H9 (cell line): ENCODE data around the gene ABCA13. TPM values are rescaled to one million over a fixed set of nuclear protein-coding genes. Genes with fewer than 3 reads are reported as not detected.

Experiments used
- DNase-seq: peaks from one replicate; pipeline ENCODE4 v3.0.0-alpha.2; 2017
- H2AFZ ChIP-seq: one replicate; pipeline ENCODE4 v1.6.1; 2013; ENCODE audit warnings: mild to moderate bottlenecking, low read length, control low read depth, moderate library complexity
- H2AK5ac ChIP-seq: 2 replicates; pipeline ENCODE4 v1.6.1; 2013; ENCODE audit warnings: low read length, control low read depth, mixed read lengths; ENCODE audit not compliant: insufficient read length
- H2BK120ac ChIP-seq: one replicate; pipeline ENCODE4 v1.6.1; 2013; ENCODE audit warnings: low read depth, mild to moderate bottlenecking, low read length, control low read depth, inconsistent platforms; ENCODE audit not compliant: poor library complexity, severe bottlenecking
- H2BK12ac ChIP-seq: 2 replicates; pipeline ENCODE4 v1.6.1; 2013; ENCODE audit warnings: low read length, control low read depth, mixed read lengths, low read depth; ENCODE audit not compliant: insufficient read length
- H2BK15ac ChIP-seq: 2 replicates; pipeline ENCODE4 v1.6.1; 2013; ENCODE audit warnings: low read depth, low read length, control low read depth
- H2BK20ac ChIP-seq: one replicate; pipeline ENCODE4 v1.6.1; 2013; ENCODE audit warnings: low read depth, mild to moderate bottlenecking, low read length, control low read depth, inconsistent platforms; ENCODE audit not compliant: poor library complexity, severe bottlenecking
- H2BK5ac ChIP-seq: 2 replicates; pipeline ENCODE4 v1.6.1; 2013; ENCODE audit warnings: low read length, control low read depth, mixed read lengths; ENCODE audit not compliant: insufficient read length
- H3K14ac ChIP-seq: 2 replicates; pipeline ENCODE4 v1.6.1; 2013; ENCODE audit warnings: low read length, control low read depth; ENCODE audit not compliant: insufficient read depth
- H3K18ac ChIP-seq: 2 replicates; pipeline ENCODE4 v1.6.1; 2013; ENCODE audit warnings: low read depth, mild to moderate bottlenecking, mixed read lengths, low read length, control low read depth; ENCODE audit not compliant: insufficient read length
- H3K23ac ChIP-seq: 2 replicates; pipeline ENCODE4 v1.6.1; 2013; ENCODE audit warnings: low read length, control low read depth, mixed read lengths, low read depth; ENCODE audit not compliant: insufficient read length
- H3K23me2 ChIP-seq: 2 replicates; pipeline ENCODE4 v1.6.1; 2013; ENCODE audit warnings: low read depth, mild to moderate bottlenecking, mixed read lengths, low read length, control low read depth; ENCODE audit not compliant: insufficient read length, poor library complexity, severe bottlenecking
- H3K27ac ChIP-seq: 2 replicates; pipeline ENCODE4 v1.5.1; 2013; ENCODE audit warnings: low read length, control low read depth, mixed read lengths, low read depth; ENCODE audit not compliant: insufficient read length
- H3K27me3 ChIP-seq: 2 replicates; pipeline ENCODE4 v1.6.1; 2013; ENCODE audit warnings: low read length, control low read depth, inconsistent platforms; ENCODE audit not compliant: insufficient read depth
- H3K4ac ChIP-seq: 2 replicates; pipeline ENCODE4 v1.6.1; 2013; ENCODE audit warnings: low read depth, mild to moderate bottlenecking, control low read depth, inconsistent platforms, low read length, moderate library complexity
- H3K4me1 ChIP-seq: 2 replicates; pipeline ENCODE4 v1.6.1; 2013; ENCODE audit warnings: low read length, control low read depth, inconsistent platforms; ENCODE audit not compliant: insufficient read depth
- H3K4me2 ChIP-seq: 2 replicates; pipeline ENCODE4 v1.6.1; 2013; ENCODE audit warnings: low read length, control low read depth, mixed read lengths; ENCODE audit not compliant: insufficient read length, insufficient read depth
- H3K56ac ChIP-seq: 2 replicates; pipeline ENCODE4 v1.6.1; 2013; ENCODE audit warnings: low read depth, mild to moderate bottlenecking, mixed read lengths, low read length, control low read depth; ENCODE audit not compliant: insufficient read length
- H3K79me1 ChIP-seq: 2 replicates; pipeline ENCODE4 v1.6.1; 2013; ENCODE audit warnings: low read depth, mild to moderate bottlenecking, moderate library complexity, low read length, control low read depth, inconsistent platforms; ENCODE audit not compliant: insufficient read depth, poor library complexity, severe bottlenecking
- H3K79me2 ChIP-seq: 2 replicates; pipeline ENCODE4 v1.6.1; 2013; ENCODE audit warnings: low read length, control low read depth, inconsistent platforms; ENCODE audit not compliant: insufficient read depth
- H3K9ac ChIP-seq: 2 replicates; pipeline ENCODE4 v1.6.1; 2013; ENCODE audit warnings: low read length, control low read depth, mixed read lengths; ENCODE audit not compliant: insufficient read length; ENCODE audit errors: extremely low read depth
- H3K9me3 ChIP-seq: one replicate; pipeline ENCODE4 v1.6.1; 2013; ENCODE audit warnings: low read depth, low read length, inconsistent platforms; ENCODE audit not compliant: control insufficient read depth
- H3T11ph ChIP-seq: one replicate; pipeline ENCODE4 v1.6.1; 2013; ENCODE audit warnings: mild to moderate bottlenecking, low read length, control low read depth, inconsistent platforms
- H4K20me1 ChIP-seq: one replicate; pipeline ENCODE4 v1.6.1; 2013; ENCODE audit not compliant: control insufficient read depth, insufficient read length, insufficient read depth
- H4K5ac ChIP-seq: 2 replicates; pipeline ENCODE4 v1.6.1; 2013; ENCODE audit warnings: low read depth, mild to moderate bottlenecking, mixed read lengths, low read length, control low read depth; ENCODE audit not compliant: insufficient read length
- H4K8ac ChIP-seq: replicated peaks from 2 replicates; pipeline ENCODE4 v1.6.1; 2013; ENCODE audit warnings: low read length, control low read depth, mixed read lengths, low read depth; ENCODE audit not compliant: insufficient read length
- H4K91ac ChIP-seq: 2 replicates; pipeline ENCODE4 v1.6.1; 2013; ENCODE audit warnings: low read depth, mild to moderate bottlenecking, moderate library complexity, mixed read lengths, low read length, control low read depth; ENCODE audit not compliant: insufficient read length
- H3K27ac Mint-ChIP-seq, 3 experiments: 2 replicates in 2 of 3; 3 replicates in 1 of 3; pipeline ENCODE4 v1.8.0; 2020 to 2021; ENCODE audit warnings: mixed read lengths in 3 of 3, mild to moderate bottlenecking in 1 of 3, moderate library complexity in 1 of 3
- H3K27me3 Mint-ChIP-seq: 2 replicates; pipeline ENCODE4 v1.8.0; 2021; ENCODE audit warnings: low read depth, mild to moderate bottlenecking, moderate library complexity, mixed read lengths
- H3K36me3 Mint-ChIP-seq, 3 experiments: 2 replicates in 2 of 3; 3 replicates in 1 of 3; pipeline ENCODE4 v1.8.0; 2020 to 2021; ENCODE audit warnings: low read depth in 3 of 3, mixed read lengths in 3 of 3; ENCODE audit not compliant: insufficient read depth in 1 of 3
- H3K4me1 Mint-ChIP-seq, 2 experiments: 2 replicates each; pipeline ENCODE4 v1.8.0; 2020; ENCODE audit warnings: mixed read lengths in 2 of 2
- H3K4me3 Mint-ChIP-seq, 2 experiments: 2 replicates in 1 of 2; 3 replicates in 1 of 2; pipeline ENCODE4 v1.8.0; 2020 to 2021; ENCODE audit warnings: mild to moderate bottlenecking in 2 of 2, mixed read lengths in 2 of 2, moderate library complexity in 1 of 2
- H3K9me3 Mint-ChIP-seq, 2 experiments: 2 replicates in 1 of 2; 3 replicates in 1 of 2; pipeline ENCODE4 v1.8.0; 2020; ENCODE audit warnings: mild to moderate bottlenecking in 2 of 2, mixed read lengths in 2 of 2, moderate library complexity in 1 of 2
- total RNA-seq: library from RNA; stranded (reverse); gene quantifications from 2 replicates; pipeline ENCODE4 v1.2.1, GENCODE V29; 2021
- TF ChIP-seq, protein P1 (sequence below): fragments of 200-600 bp; sonication (generic); conservative IDR thresholded peaks from 3 replicates; pipeline ENCODE4 v1.8.0; 2021; ENCODE audit warnings: antibody characterized with exemption, mild to moderate bottlenecking

The ABCA13 gene
- total RNA-seq, 1 experiment from 2014 or later = 0.11 TPM

DNA sequence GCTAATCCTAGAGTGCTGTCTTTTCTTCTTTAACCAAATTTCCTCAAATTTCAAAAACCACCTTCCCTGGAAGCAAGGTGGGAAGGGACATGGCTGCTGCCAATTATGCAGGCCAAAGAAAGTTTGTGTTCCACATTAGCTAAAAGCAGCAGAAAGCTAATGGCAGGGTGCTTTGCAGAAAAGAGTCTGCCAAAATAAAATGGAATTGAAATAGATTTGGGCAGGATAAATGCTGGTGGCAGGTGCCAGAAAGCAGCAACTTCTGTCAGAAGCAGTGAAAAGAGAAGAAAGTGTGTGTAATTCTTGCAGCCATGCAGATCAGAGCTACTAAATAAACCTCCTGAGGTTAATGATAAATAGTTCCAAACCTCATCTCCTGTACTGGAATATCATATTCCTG, 275.5 kb downstream of the ABCA13 start:
- Histone ChIP-seq H3K18ac (no peak overlapping the region), H3K56ac (no peak overlapping the region), H3K23ac (no peak overlapping the region), H4K5ac (no peak overlapping the region), H3K79me2 (no peaks in the 10 kb centered on the region), H3K79me1 (no peaks in the 10 kb centered on the region), H3K23me2 (no peaks in the 10 kb centered on the region), H4K91ac (no peak overlapping the region), H2AFZ (no peak overlapping the region), H4K8ac (no peak overlapping the region), H4K20me1 (no peaks in the 10 kb centered on the region), H3T11ph (no peak overlapping the region), H2BK5ac (no peak overlapping the region), H3K27me3 (no peaks in the 10 kb centered on the region), H2AK5ac (no peak overlapping the region), H3K4me1 (no peaks in the 10 kb centered on the region), H2BK120ac (no peak overlapping the region), H2BK12ac (no peak overlapping the region), H2BK15ac (no peak overlapping the region), H2BK20ac (no peak overlapping the region), H3K9ac (no peak overlapping the region), H3K27ac (no peak overlapping the region), H3K9me3 (no peaks in the 10 kb centered on the region), H3K14ac (no peak overlapping the region), H3K4ac (no peak overlapping the region), H3K4me2 (no peak overlapping the region)
- Mint-ChIP-seq H3K36me3 (no peaks in the 10 kb centered on the region), H3K4me3 (no peak overlapping the region), H3K27me3 (no peaks in the 10 kb centered on the region; the same call in 1 of the 2 replicates), H3K9me3 (no peaks in the 10 kb centered on the region; a peak in 1 of 5 replicates), H3K27ac (no peak overlapping the region), H3K4me1 (no peaks in the 10 kb centered on the region)
- no peak for DNase-seq
- TF ChIP-seq, protein P1, sequence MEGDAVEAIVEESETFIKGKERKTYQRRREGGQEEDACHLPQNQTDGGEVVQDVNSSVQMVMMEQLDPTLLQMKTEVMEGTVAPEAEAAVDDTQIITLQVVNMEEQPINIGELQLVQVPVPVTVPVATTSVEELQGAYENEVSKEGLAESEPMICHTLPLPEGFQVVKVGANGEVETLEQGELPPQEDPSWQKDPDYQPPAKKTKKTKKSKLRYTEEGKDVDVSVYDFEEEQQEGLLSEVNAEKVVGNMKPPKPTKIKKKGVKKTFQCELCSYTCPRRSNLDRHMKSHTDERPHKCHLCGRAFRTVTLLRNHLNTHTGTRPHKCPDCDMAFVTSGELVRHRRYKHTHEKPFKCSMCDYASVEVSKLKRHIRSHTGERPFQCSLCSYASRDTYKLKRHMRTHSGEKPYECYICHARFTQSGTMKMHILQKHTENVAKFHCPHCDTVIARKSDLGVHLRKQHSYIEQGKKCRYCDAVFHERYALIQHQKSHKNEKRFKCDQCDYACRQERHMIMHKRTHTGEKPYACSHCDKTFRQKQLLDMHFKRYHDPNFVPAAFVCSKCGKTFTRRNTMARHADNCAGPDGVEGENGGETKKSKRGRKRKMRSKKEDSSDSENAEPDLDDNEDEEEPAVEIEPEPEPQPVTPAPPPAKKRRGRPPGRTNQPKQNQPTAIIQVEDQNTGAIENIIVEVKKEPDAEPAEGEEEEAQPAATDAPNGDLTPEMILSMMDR = no peak
